Measurements from ENCODE around the gene NCOA7. TPM values are rescaled to one million over a fixed set of nuclear protein-coding genes. Genes with fewer than 3 reads are reported as not detected.

NCOA7 gene
- total RNA-seq, 1 donor from 2014 or later, result 26.2 TPM

DNA sequence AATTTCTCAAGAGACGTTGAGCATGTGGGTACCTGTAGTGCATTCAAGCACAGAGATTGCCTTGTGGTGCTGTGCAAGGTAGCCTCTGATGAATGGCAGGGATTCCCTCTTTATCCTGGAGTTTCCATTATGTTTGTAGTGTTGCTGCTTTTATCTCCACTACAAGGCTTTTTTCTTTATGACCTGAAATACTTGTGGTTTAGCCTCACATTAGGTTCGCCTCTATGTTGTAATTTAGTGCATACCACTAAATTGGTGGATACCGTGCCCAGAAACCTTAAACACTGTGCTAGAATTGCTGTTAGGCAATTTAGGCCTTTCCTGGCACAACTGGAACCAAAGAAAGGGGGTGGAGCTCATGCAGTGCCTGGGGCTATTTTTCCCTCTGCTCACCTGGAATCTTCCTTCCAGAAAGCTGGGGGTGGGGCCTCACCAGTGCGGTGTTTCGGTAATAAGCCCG is 76.8 kb downstream of the NCOA7 start:
- H3K9me3 Mint-ChIP-seq (ENCODE audit: unreplicated experiment), result no peaks in the 10 kb centered on the region
- no peak overlapping the region for H3K27ac Mint-ChIP-seq (ENCODE audit: unreplicated experiment)
- peaks cover 5% of the 10 kb centered on the region for H3K4me1 Mint-ChIP-seq (ENCODE audit: unreplicated experiment)
- no peak for DNase-seq (ENCODE audit: low spot score)
- H3K36me3 Mint-ChIP-seq (ENCODE audit: low read depth, unreplicated experiment), result no peaks in the 10 kb centered on the region
- no peak overlapping the region for H3K4me3 Mint-ChIP-seq (ENCODE audit: unreplicated experiment)
- no peaks in the 10 kb centered on the region for H3K27me3 Mint-ChIP-seq (ENCODE audit: unreplicated experiment)
- TF ChIP-seq, protein P1, sequence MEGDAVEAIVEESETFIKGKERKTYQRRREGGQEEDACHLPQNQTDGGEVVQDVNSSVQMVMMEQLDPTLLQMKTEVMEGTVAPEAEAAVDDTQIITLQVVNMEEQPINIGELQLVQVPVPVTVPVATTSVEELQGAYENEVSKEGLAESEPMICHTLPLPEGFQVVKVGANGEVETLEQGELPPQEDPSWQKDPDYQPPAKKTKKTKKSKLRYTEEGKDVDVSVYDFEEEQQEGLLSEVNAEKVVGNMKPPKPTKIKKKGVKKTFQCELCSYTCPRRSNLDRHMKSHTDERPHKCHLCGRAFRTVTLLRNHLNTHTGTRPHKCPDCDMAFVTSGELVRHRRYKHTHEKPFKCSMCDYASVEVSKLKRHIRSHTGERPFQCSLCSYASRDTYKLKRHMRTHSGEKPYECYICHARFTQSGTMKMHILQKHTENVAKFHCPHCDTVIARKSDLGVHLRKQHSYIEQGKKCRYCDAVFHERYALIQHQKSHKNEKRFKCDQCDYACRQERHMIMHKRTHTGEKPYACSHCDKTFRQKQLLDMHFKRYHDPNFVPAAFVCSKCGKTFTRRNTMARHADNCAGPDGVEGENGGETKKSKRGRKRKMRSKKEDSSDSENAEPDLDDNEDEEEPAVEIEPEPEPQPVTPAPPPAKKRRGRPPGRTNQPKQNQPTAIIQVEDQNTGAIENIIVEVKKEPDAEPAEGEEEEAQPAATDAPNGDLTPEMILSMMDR (IDR thresholded peaks at IDR 0.05; ENCODE audit: unreplicated experiment), result no peak

DNA sequence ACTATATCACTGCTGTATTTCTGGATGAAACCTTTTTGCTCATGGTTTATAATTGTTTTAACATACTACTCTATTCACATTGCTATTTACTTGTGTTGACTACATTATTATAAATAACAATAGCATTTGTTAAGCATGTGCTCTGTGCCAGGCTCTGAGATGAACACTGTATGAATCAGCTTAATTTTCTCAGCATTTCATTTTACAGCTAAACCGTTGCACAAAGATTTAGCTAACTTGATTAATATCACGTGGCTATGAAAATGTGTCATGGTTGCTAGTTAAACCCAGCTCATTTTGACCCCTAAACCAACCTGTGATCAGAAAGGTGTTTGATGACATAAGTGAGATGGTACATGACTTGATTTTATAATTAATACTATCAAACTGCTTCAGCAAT is 77.5 kb downstream of the NCOA7 start:
- Mint-ChIP-seq H3K27ac (ENCODE audit: unreplicated experiment) (no peak overlapping the region), H3K4me1 (ENCODE audit: unreplicated experiment) (peaks cover 6% of the 10 kb centered on the region), H3K4me3 (ENCODE audit: unreplicated experiment) (no peak overlapping the region), H3K36me3 (ENCODE audit: low read depth, unreplicated experiment) (no peaks in the 10 kb centered on the region), H3K27me3 (ENCODE audit: unreplicated experiment) (no peaks in the 10 kb centered on the region), H3K9me3 (ENCODE audit: unreplicated experiment) (no peaks in the 10 kb centered on the region)
- DNase-seq (ENCODE audit: low spot score), result no peak
- TF ChIP-seq, protein P1 (IDR thresholded peaks at IDR 0.05; ENCODE audit: unreplicated experiment), result no peak

DNA sequence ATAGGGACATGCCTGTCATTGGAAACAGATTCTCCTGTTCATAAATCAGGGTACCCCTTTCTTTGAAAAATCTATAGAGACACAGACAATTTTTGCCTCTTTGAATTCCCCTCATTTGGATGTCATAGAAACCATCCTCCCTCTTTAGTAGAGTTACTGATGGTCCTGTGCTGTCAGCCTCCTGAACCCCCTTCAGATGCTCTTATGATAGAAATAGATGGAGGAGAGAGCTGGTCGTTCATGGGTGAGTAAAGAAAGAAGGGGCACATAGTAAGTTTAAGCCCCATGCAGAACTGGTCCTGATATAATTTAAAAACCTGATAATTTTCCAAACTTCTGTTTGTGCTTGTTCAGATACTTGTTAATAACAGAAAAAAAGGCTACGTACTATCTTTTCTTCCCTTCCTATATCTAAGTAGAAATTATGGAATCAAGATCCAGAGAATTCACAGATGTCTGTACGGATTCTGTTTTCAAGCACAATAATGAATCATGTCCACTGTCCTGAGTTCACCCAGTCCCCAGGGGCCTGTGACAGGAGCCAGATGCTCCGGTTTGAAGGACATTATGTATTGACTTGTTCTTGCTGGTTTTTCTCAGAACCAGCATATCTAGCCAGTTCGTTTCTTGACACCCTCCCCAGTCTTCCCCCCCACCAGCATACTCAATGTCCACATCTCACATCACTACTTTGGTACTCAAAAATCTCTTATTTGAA is 78.1 kb downstream of the NCOA7 start:
- H3K27ac Mint-ChIP-seq (ENCODE audit: unreplicated experiment), result no peak overlapping the region
- no peaks in the 10 kb centered on the region for H3K27me3 Mint-ChIP-seq (ENCODE audit: unreplicated experiment)
- TF ChIP-seq, protein P1 (IDR thresholded peaks at IDR 0.05; ENCODE audit: unreplicated experiment), result no peak

DNA sequence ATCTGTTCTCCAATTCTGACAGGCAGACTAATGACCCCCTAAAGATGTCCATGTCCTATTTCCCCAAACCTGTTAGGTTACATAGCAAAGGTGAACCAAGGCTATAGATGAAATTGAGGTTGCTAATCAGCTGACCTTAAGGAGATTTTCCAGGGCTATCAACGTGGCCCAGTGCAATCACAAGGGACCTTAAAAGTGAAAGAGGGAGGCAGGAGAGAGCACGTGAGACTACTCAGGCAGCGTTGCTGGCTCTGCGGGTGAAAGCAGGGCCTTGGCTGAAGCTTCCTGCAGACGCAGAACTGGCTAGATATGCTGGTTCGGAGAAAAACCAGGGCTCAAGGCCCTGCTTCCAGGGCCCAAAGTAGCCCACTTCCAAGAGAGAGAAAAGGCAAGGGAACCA is 78.7 kb downstream of the NCOA7 start:
- no peaks in the 10 kb centered on the region for H3K27me3 Mint-ChIP-seq (ENCODE audit: unreplicated experiment)
- TF ChIP-seq, protein P1 (IDR thresholded peaks at IDR 0.05; ENCODE audit: unreplicated experiment), result no peak
- peaks cover 6% of the 10 kb centered on the region for H3K4me1 Mint-ChIP-seq (ENCODE audit: unreplicated experiment)
- no peak overlapping the region for H3K4me3 Mint-ChIP-seq (ENCODE audit: unreplicated experiment)
- DNase-seq (ENCODE audit: low spot score), result no peak
- no peaks in the 10 kb centered on the region for H3K9me3 Mint-ChIP-seq (ENCODE audit: unreplicated experiment)
- H3K27ac Mint-ChIP-seq (ENCODE audit: unreplicated experiment), result no peak overlapping the region
- no peaks in the 10 kb centered on the region for H3K36me3 Mint-ChIP-seq (ENCODE audit: low read depth, unreplicated experiment)

More for the DNA sequence above, 78.1 kb downstream of the NCOA7 start:
- peaks cover 6% of the 10 kb centered on the region for H3K4me1 Mint-ChIP-seq (ENCODE audit: unreplicated experiment)
- H3K9me3 Mint-ChIP-seq (ENCODE audit: unreplicated experiment), result no peaks in the 10 kb centered on the region
- H3K4me3 Mint-ChIP-seq (ENCODE audit: unreplicated experiment), result no peak overlapping the region
- DNase-seq (ENCODE audit: low spot score), result no peak
- no peaks in the 10 kb centered on the region for H3K36me3 Mint-ChIP-seq (ENCODE audit: low read depth, unreplicated experiment)

DNA sequence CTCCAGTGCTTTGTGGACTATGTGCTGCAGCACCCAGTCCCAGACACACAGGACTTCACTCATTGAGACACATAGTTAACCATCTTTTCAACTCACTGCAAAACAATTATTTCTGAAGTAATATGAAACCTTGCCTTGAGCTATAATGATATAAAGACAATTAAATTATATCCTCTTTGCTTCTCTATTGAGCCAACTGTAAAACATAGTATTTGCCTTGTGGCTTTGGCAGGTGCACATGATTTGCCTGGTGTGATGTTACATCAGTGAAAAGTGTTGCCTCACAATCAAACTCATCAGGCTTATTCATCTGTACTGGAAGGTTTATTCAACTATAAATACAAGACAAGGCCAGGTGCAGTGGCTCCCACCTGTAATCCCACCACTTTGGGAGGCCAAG is 80.6 kb downstream of the NCOA7 start:
- peaks cover 6% of the 10 kb centered on the region for H3K4me1 Mint-ChIP-seq (ENCODE audit: unreplicated experiment)
- H3K27ac Mint-ChIP-seq (ENCODE audit: unreplicated experiment), result no peak overlapping the region
- TF ChIP-seq, protein P1 (IDR thresholded peaks at IDR 0.05; ENCODE audit: unreplicated experiment), result no peak

More for the DNA sequence above, 80.6 kb downstream of the NCOA7 start:
- Mint-ChIP-seq H3K36me3 (ENCODE audit: low read depth, unreplicated experiment) (peaks cover 5% of the 10 kb centered on the region), H3K9me3 (ENCODE audit: unreplicated experiment) (no peaks in the 10 kb centered on the region), H3K27me3 (ENCODE audit: unreplicated experiment) (peaks cover 2% of the 10 kb centered on the region), H3K4me3 (ENCODE audit: unreplicated experiment) (no peak overlapping the region)
- no peak for DNase-seq (ENCODE audit: low spot score)

Data from endothelial cell (in vitro differentiated cells).